Measurements from ENCODE around the gene RAB9A. TPM values are rescaled to one million over a fixed set of nuclear protein-coding genes. Genes with fewer than 3 reads are reported as not detected.

RAB9A gene
- total RNA-seq, 1 experiment from 2014 or later: 26.7 TPM

GRCh38 chrX:13693341-13693961 is 4.5 kb downstream of the RAB9A start:
- CTCF ChIA-PET: interaction anchor here (0.6 to 0.8 kb wide), 2 partner anchors 43 to 905 kb away, joined by 3 read pairs; no protein-coding TSS in a partner anchor

DNA sequence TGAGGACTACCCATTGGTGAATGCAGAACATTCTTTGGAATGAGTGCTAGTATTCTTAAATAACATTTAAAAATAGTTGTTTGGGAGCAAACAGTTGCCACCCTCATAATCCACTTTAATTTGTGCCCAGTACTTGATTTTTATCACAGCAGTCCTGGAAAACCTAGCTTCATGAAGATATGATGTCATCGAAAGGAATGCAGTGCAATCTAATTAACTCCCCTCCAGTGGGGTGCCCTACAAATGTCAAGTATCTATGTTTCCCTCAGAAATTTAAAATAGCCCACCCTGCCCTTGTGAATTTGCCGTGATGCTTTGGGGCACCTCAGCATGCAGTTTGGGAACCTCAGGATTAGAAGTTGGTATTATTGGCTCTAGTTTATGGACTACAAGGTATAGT is 5.4 kb downstream of the RAB9A start:
- Histone ChIP-seq H3F3A (ENCODE audit: insufficient read depth, low read depth) (peaks cover 30% of the 10 kb centered on the region; the same call in 1 of the 2 replicates), H3K4me3 (peak overlapping the region; percentile 22; the same call in 1 of the 2 replicates), H3K9me2 (ENCODE audit: insufficient read depth) (no peaks in the 10 kb centered on the region), H3K79me2 (ENCODE audit: low read depth) (peaks cover 97% of the 10 kb centered on the region), H3K4me1 (replicated peaks; ENCODE audit: insufficient read depth) (peaks cover 64% of the 10 kb centered on the region), H2AFZ (no peak overlapping the region), H3K27ac (peak overlapping the region; percentile 90), H3K27me3 (ENCODE audit: insufficient read depth, low read depth) (no peaks in the 10 kb centered on the region), H3K9me3 (ENCODE audit: insufficient read depth, low read depth) (no peaks in the 10 kb centered on the region), H3K4me2 (peak overlapping the region; percentile 96), H4K20me1 (ENCODE audit: insufficient read depth) (peaks cover 7% of the 10 kb centered on the region; the same call in 1 of the 2 replicates), H3K36me3 (ENCODE audit: low read depth) (peaks cover 6% of the 10 kb centered on the region; the same call in 1 of the 2 replicates)
- intact Hi-C loops (cut with micrococcal nuclease; ENCODE audit: unreplicated experiment): no loop called here
- DNase-seq: no peak
- POLR2A ChIA-PET (ENCODE audit: unreplicated experiment): interaction anchor here (1.1 kb wide), 1 partner anchor 40 kb away, joined by 11 read pairs; the partner anchor contains the start of genes OFD1 and TRAPPC2
- CTCF ChIA-PET: no interaction called here
- BruUV-seq (replicated peaks): no TSS peak
- TF ChIP-seq CTCF (conservative IDR thresholded peaks at IDR 0.05) (no peak), EZH2 (IDR thresholded peaks at IDR 0.05; ENCODE audit: low read depth) (no peak)

More at GRCh38 chrX:13693341-13693961, 4.5 kb downstream of the RAB9A start:
- peaks cover 30% of the 10 kb centered on the region; the same call in 1 of the 2 replicates for H3F3A ChIP-seq (ENCODE audit: insufficient read depth, low read depth)
- peak; percentile 54 to 81 for DNase-seq
- POLR2A ChIA-PET (ENCODE audit: unreplicated experiment): interaction anchor here (0.6 to 1.1 kb wide), 3 partner anchors 20 to 717 kb away, joined by 4 to 27 read pairs (median 11); partner anchors contain the start of genes OFD1 and TRAPPC2
- H3K4me3 ChIP-seq: peak overlapping the region; percentile 22; the same call in 1 of the 2 replicates
- H3K9me2 ChIP-seq (ENCODE audit: insufficient read depth): no peaks in the 10 kb centered on the region
- BruUV-seq (replicated peaks): no TSS peak
- TF ChIP-seq EZH2 (IDR thresholded peaks at IDR 0.05; ENCODE audit: low read depth): no peak
- no peak for TF ChIP-seq CTCF (conservative IDR thresholded peaks at IDR 0.05)
- H3K9me3 ChIP-seq (ENCODE audit: insufficient read depth, low read depth): no peaks in the 10 kb centered on the region
- intact Hi-C loops (cut with micrococcal nuclease; ENCODE audit: unreplicated experiment): loop anchor here (2.0 kb wide), 1 partner anchor 41 kb away; the partner anchor contains the start of genes OFD1 and TRAPPC2
- H2AFZ ChIP-seq: no peak overlapping the region
- peaks cover 7% of the 10 kb centered on the region; the same call in 1 of the 2 replicates for H4K20me1 ChIP-seq (ENCODE audit: insufficient read depth)
- H3K4me1 ChIP-seq (replicated peaks; ENCODE audit: insufficient read depth): peaks cover 59% of the 10 kb centered on the region
- peak overlapping the region; percentile 96 for H3K4me2 ChIP-seq
- peaks cover 6% of the 10 kb centered on the region; the same call in 1 of the 2 replicates for H3K36me3 ChIP-seq (ENCODE audit: low read depth)
- peak overlapping the region; percentile 90 for H3K27ac ChIP-seq
- no peaks in the 10 kb centered on the region for H3K27me3 ChIP-seq (ENCODE audit: insufficient read depth, low read depth)
- H3K79me2 ChIP-seq (ENCODE audit: low read depth): peaks cover 91% of the 10 kb centered on the region

DNA sequence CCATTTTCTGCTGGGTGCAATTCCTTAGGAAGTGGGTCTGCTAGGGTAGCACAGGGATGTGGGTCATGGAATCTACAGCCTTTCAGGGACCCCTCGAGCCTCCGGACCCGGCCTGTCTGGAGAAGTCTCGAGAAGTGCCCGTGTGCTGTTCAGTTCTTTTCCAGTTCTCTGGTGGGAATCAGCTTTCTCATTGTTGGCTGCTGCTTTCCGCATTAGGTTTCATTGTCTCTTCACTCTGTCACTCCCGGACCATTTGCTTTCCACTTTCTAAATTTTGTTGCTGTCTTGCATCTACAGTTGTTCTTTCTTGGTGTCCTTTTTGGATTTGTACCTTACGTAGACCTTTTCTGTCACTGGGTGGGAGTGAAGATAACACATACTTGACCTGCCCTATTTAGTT is 6.1 kb downstream of the RAB9A start:
- peaks cover 64% of the 10 kb centered on the region for H3K4me1 ChIP-seq (replicated peaks; ENCODE audit: insufficient read depth)

More for the DNA sequence above, 6.1 kb downstream of the RAB9A start:
- Histone ChIP-seq H3K27me3 (ENCODE audit: insufficient read depth, low read depth) (no peaks in the 10 kb centered on the region), H3K4me3 (no peak overlapping the region), H4K20me1 (ENCODE audit: insufficient read depth) (peaks cover 7% of the 10 kb centered on the region; the same call in 1 of the 2 replicates), H3K27ac (no peak overlapping the region), H3K9me2 (ENCODE audit: insufficient read depth) (no peaks in the 10 kb centered on the region), H3F3A (ENCODE audit: insufficient read depth, low read depth) (peaks cover 30% of the 10 kb centered on the region; the same call in 1 of the 2 replicates), H3K79me2 (ENCODE audit: low read depth) (peaks cover 96% of the 10 kb centered on the region), H3K9me3 (ENCODE audit: insufficient read depth, low read depth) (no peaks in the 10 kb centered on the region), H2AFZ (no peak overlapping the region), H3K4me2 (peak overlapping the region; percentile 96; the same call in 1 of the 2 replicates), H3K36me3 (ENCODE audit: low read depth) (peaks cover 6% of the 10 kb centered on the region; the same call in 1 of the 2 replicates)
- no peak for DNase-seq
- intact Hi-C loops (cut with micrococcal nuclease; ENCODE audit: unreplicated experiment): no loop called here
- ChIA-PET POLR2A (ENCODE audit: unreplicated experiment) (no interaction called here), CTCF (no interaction called here)
- BruUV-seq (replicated peaks): no TSS peak
- no peak for TF ChIP-seq CTCF (conservative IDR thresholded peaks at IDR 0.05)
- TF ChIP-seq EZH2 (IDR thresholded peaks at IDR 0.05; ENCODE audit: low read depth): no peak

All from PC-9 (cell line).